AG04450 (cell line): ENCODE data around the gene C4orf50. TPM values are rescaled to one million over a fixed set of nuclear protein-coding genes. Genes with fewer than 3 reads are reported as not detected.
A peak's percentile ranks its signal among the peaks of the same experiment; 100 is the strongest.

Source experiments
- CTCF ChIA-PET: fragments of 300-600, 350-600 bp; formaldehyde crosslinking; extraction: SDS; loops from one replicate; lab custom pipeline; 2022; ENCODE audit warnings: antibody characterized with exemption, inconsistent platforms; lab: Charles Lee
- POLR2A ChIA-PET: fragments of 350-600 bp; formaldehyde crosslinking; extraction: SDS; loops from one replicate; lab custom pipeline; 2021; ENCODE audit warnings: antibody characterized with exemption, inconsistent platforms; lab: Yijun Ruan, JAX
- DNase-seq: peaks from one replicate; pipeline ENCODE4 v3.0.0-alpha.2; 2011; ENCODE audit warnings: low read depth, low spot score
- H3K27ac ChIP-seq: one replicate; pipeline ENCODE4 v1.5.1; 2012; ENCODE audit warnings: low read depth, low read length, control low read depth
- H3K27me3 ChIP-seq: one replicate; pipeline ENCODE4 v1.6.0; 2012; ENCODE audit warnings: low read length; ENCODE audit not compliant: control insufficient read depth, insufficient read depth
- H3K4me3 ChIP-seq: 2 replicates; pipeline ENCODE4 v1.5.1; 2011; ENCODE audit warnings: mild to moderate bottlenecking, low read depth, low read length, control low read depth
- H3K9me3 ChIP-seq: 2 replicates; pipeline ENCODE4 v1.5.1; 2012; ENCODE audit warnings: low read length; ENCODE audit not compliant: control insufficient read depth, insufficient read depth
- polyA plus RNA-seq: library from polyadenylated mRNA; depleted of rRNA; stranded (reverse); fragments of >200 nt; gene quantifications from 2 replicates; pipeline ENCODE4 v1.2.3, GENCODE V29; 2011
- TF ChIP-seq, protein P1 (sequence below): IDR thresholded peaks from 2 replicates; pipeline ENCODE4 v1.5.1; 2011; ENCODE audit warnings: low read depth, low read length, control low read depth, inconsistent platforms

Gene C4orf50
- polyA plus RNA-seq, 1 experiment: not detected

DNA sequence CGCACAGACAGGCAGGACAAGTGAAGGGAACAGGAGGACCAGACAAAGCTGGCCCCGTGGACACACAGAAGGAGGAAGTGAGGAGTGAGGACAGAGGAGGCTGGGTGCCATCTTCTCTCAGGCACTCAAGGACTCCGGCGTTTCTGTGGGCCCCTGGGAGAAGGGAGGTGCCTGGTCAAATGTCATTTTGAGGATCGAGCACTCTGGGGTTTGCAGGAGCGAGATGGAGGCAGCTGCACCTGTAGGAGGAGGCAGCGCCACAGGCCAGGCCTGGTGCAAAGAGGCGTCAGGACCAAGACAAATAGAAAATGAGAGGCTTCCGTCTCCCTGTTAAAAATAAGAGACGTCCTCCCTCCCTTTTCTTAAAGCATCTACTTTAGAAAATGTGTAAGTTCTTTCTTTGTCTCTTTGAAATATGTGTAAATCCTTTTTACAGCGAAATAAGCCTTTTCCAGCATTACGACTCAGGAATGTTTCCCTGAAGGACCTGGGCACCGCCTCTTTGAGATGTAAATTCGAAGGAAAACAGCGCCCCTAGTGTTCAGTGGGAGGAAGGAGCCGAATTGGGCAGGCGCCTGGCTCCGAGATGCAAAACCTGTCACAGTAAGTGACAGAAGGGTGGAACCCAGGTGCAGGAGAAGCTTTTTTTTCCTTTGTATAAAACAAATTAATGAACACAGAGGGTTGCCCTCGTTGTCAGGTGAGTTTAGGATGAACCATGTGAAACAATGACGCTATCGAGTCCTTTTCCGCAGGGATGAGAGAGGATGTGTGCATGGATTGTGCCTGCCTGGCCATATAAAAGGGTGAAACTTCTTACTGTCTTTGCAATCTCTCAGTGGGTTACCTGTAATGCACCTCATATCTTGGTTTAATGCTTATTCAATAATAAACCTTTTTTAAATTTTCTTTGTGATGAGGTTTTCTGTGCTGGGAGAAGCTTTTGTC, 1.4 kb upstream of the C4orf50 start:
- no peaks in the 10 kb centered on the region; the same call in 1 of the 2 replicates for H3K9me3 ChIP-seq
- CTCF ChIA-PET: interaction anchor here (0.6 to 4.0 kb wide), 4 partner anchors 9 to 120 kb away, joined by 3 to 22 read pairs (median 6); no protein-coding TSS in a partner anchor
- H3K27me3 ChIP-seq: no peaks in the 10 kb centered on the region
- no peak overlapping the region for H3K27ac ChIP-seq
- TF ChIP-seq, protein P1, sequence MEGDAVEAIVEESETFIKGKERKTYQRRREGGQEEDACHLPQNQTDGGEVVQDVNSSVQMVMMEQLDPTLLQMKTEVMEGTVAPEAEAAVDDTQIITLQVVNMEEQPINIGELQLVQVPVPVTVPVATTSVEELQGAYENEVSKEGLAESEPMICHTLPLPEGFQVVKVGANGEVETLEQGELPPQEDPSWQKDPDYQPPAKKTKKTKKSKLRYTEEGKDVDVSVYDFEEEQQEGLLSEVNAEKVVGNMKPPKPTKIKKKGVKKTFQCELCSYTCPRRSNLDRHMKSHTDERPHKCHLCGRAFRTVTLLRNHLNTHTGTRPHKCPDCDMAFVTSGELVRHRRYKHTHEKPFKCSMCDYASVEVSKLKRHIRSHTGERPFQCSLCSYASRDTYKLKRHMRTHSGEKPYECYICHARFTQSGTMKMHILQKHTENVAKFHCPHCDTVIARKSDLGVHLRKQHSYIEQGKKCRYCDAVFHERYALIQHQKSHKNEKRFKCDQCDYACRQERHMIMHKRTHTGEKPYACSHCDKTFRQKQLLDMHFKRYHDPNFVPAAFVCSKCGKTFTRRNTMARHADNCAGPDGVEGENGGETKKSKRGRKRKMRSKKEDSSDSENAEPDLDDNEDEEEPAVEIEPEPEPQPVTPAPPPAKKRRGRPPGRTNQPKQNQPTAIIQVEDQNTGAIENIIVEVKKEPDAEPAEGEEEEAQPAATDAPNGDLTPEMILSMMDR: peak; percentile 75
- POLR2A ChIA-PET: no interaction called here
- H3K4me3 ChIP-seq: no peak overlapping the region
- DNase-seq: peak; percentile 2

DNA sequence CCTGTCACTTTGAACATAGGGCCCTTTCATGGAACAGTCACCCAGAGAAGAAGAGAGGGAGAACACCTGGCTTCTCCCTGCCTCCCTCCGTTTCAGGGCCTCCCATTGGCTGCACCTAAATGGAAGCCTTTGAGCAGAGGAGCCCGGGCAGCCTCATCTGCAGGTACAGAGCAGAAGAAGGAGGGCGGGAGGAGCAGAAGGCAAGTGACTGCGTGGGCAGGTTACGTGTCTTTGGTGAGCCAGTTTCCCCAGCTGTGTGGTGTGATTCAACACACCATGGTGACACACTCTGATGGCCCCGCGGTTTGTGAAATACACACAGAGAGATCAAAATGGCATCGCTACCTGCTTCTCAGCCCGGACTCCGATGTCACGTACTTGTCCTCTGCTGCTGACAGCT, 431 bp downstream of the C4orf50 start:
- no peak for DNase-seq
- TF ChIP-seq, protein P1: no peak
- H3K9me3 ChIP-seq: no peaks in the 10 kb centered on the region
- no peaks in the 10 kb centered on the region for H3K27me3 ChIP-seq
- CTCF ChIA-PET: no interaction called here
- H3K4me3 ChIP-seq: no peak overlapping the region
- no peak overlapping the region for H3K27ac ChIP-seq
- POLR2A ChIA-PET: no interaction called here

DNA sequence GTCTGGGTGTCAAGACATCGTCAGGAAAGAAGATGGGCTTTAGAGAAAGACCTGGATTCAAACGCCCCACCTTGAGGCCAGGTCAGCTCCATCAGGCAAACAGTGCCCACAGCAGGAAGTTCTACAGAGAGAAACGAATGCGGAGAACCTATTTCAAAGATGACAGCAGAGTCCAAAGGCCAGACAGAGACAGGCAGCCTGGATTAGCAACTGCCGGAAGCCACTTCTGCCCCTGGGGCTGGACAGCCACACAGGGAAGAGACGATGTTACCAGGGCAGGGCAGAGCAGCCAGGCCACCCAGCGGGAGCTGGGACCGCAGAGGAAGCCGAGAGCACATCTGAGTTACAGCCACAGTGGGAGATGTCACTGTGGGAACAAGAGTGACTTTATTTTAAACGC, 1.2 kb downstream of the C4orf50 start:
- H3K4me3 ChIP-seq: no peak overlapping the region
- H3K9me3 ChIP-seq: no peaks in the 10 kb centered on the region
- TF ChIP-seq, protein P1: no peak
- no peak for DNase-seq
- POLR2A ChIA-PET: no interaction called here
- H3K27me3 ChIP-seq: no peaks in the 10 kb centered on the region
- no peak overlapping the region for H3K27ac ChIP-seq
- CTCF ChIA-PET: no interaction called here

DNA sequence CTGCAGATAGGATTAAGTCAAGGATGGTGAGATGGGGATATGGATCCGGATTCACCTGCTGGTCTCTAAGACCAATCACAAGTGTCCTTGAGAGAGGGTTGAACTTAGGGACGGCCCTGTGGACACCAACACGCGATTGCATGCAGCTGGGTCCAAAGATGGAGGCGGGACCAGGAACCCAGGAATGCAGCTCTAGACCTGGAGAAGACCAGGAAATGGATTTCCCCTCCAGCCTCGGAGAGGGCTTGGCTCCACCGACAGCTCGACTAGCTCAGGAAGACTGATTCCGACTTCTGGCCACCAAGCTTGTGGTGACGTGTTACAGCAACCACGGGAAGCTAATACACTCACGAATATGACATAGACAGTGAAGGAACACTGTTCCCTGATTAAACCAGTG, 4.7 kb downstream of the C4orf50 start:
- POLR2A ChIA-PET: no interaction called here
- no peak overlapping the region for H3K27ac ChIP-seq

More for the DNA sequence above, 4.7 kb downstream of the C4orf50 start:
- Histone ChIP-seq H3K4me3 (no peak overlapping the region), H3K9me3 (no peaks in the 10 kb centered on the region), H3K27me3 (peaks cover 2% of the 10 kb centered on the region)
- CTCF ChIA-PET: interaction anchor here (4.0 kb wide), 1 partner anchor 15 kb away, joined by 22 read pairs; no protein-coding TSS in a partner anchor
- no peak for DNase-seq
- TF ChIP-seq, protein P1: no peak
